GM12891 (cell line): Measurements from ENCODE around the gene SBK2.

Source experiments
- POLR2AphosphoS5 ChIP-seq: IDR thresholded peaks from 2 replicates; pipeline ENCODE4 v1.6.1; 2011; ENCODE audit warnings: low read depth, low read length, control low read depth
- SPI1 ChIP-seq: IDR thresholded peaks from 2 replicates; pipeline ENCODE4 v1.6.1; 2011; ENCODE audit warnings: low read depth, low read length, control low read depth

- TF ChIP-seq POLR2AphosphoS5 = no peak
- no peak for TF ChIP-seq SPI1
These were observed 50.6 kb downstream of the SBK2 start for GRCh38 chr19:55486043-55486970.
